GM12892 (cell line): Measurements from ENCODE around the gene C5orf46.

Experiments
- DNase-seq: peaks from one replicate; pipeline ENCODE4 v3.0.0; 2011; ENCODE audit not compliant: insufficient read length
- FAIRE-seq: peaks from 2 replicates; lab custom pipeline; 2011; peaks lifted over from hg19 to GRCh38; lab: Jason Lieb, UNC
- POLR2A ChIP-seq: IDR thresholded peaks from 2 replicates; pipeline ENCODE4 v1.6.1; 2011; ENCODE audit warnings: low read depth, low read length, control low read depth
- POLR2AphosphoS5 ChIP-seq: IDR thresholded peaks from 2 replicates; pipeline ENCODE4 v1.6.1; 2011; ENCODE audit warnings: low read depth, low read length, control low read depth
- TAF1 ChIP-seq: IDR thresholded peaks from 2 replicates; pipeline ENCODE4 v1.6.1; 2011; ENCODE audit warnings: low read depth, mild to moderate bottlenecking, control low read depth, low read length, borderline replicate concordance

The C5orf46 gene

GRCh38 chr5:147869112-147869511 is 37.2 kb downstream of the C5orf46 start:
- DNase-seq (no peak), FAIRE-seq (no peak)
- TF ChIP-seq TAF1 (no peak), POLR2A (no peak), POLR2AphosphoS5 (no peak)

- FAIRE-seq, result no peak
- no peak for TF ChIP-seq POLR2AphosphoS5
- no peak for TF ChIP-seq POLR2A
- no peak for TF ChIP-seq TAF1
These were observed 42.7 kb downstream of the C5orf46 start for GRCh38 chr5:147863454-147864158.

GRCh38 chr5:147860641-147861025 is 45.7 kb downstream of the C5orf46 start:
- no peak for FAIRE-seq
- no peak for DNase-seq
- no peak for TF ChIP-seq POLR2A
- no peak for TF ChIP-seq POLR2AphosphoS5
- no peak for TF ChIP-seq TAF1

More at GRCh38 chr5:147863454-147864158, 42.7 kb downstream of the C5orf46 start:
- no peak for DNase-seq

GRCh38 chr5:147859962-147860640 is 46.2 kb downstream of the C5orf46 start:
- DNase-seq, result no peak
- no peak for TF ChIP-seq POLR2AphosphoS5
- no peak for TF ChIP-seq POLR2A
- TF ChIP-seq TAF1, result no peak
- FAIRE-seq, result no peak

- TF ChIP-seq TAF1, result no peak
- TF ChIP-seq POLR2A, result no peak
- TF ChIP-seq POLR2AphosphoS5, result no peak
- DNase-seq (no peak), FAIRE-seq (no peak)
These were observed 47.8 kb downstream of the C5orf46 start for GRCh38 chr5:147858565-147858964.

GRCh38 chr5:147857302-147858129 is 48.8 kb downstream of the C5orf46 start:
- FAIRE-seq, result peak; percentile 40
- no peak for TF ChIP-seq POLR2AphosphoS5
- no peak for TF ChIP-seq POLR2A
- no peak for TF ChIP-seq TAF1
- no peak for DNase-seq

GRCh38 chr5:147856801-147857200 is 49.5 kb downstream of the C5orf46 start:
- TF ChIP-seq TAF1, result no peak
- no peak for TF ChIP-seq POLR2A
- TF ChIP-seq POLR2AphosphoS5, result no peak
- FAIRE-seq, result no peak
- DNase-seq, result no peak

GRCh38 chr5:147855774-147856069 is 50.6 kb downstream of the C5orf46 start:
- TF ChIP-seq POLR2AphosphoS5 (no peak), TAF1 (no peak), POLR2A (no peak)
- FAIRE-seq (no peak), DNase-seq (no peak)

- no peak for TF ChIP-seq POLR2AphosphoS5
- no peak for TF ChIP-seq POLR2A
- no peak for TF ChIP-seq TAF1
These were observed 51.2 kb downstream of the C5orf46 start for GRCh38 chr5:147854894-147855773.

GRCh38 chr5:147854331-147854730 is 52.0 kb downstream of the C5orf46 start:
- no peak for FAIRE-seq
- TF ChIP-seq TAF1 (no peak), POLR2A (no peak)

More at GRCh38 chr5:147854894-147855773, 51.2 kb downstream of the C5orf46 start:
- DNase-seq, result no peak
- no peak for FAIRE-seq

More at GRCh38 chr5:147854331-147854730, 52.0 kb downstream of the C5orf46 start:
- DNase-seq, result no peak
